GM12801 (cell line): Measurements from ENCODE around the gene CFLAR.

Source experiments
- TF ChIP-seq, protein P1 (sequence below): IDR thresholded peaks from one replicate; pipeline ENCODE4 v1.5.1; 2011; ENCODE audit warnings: control low read depth; ENCODE audit not compliant: insufficient read length; ENCODE audit errors: extremely low read depth

CFLAR gene

GRCh38 chr2:201197781-201198180 is 81.8 kb downstream of the CFLAR start:
- TF ChIP-seq, protein P1, sequence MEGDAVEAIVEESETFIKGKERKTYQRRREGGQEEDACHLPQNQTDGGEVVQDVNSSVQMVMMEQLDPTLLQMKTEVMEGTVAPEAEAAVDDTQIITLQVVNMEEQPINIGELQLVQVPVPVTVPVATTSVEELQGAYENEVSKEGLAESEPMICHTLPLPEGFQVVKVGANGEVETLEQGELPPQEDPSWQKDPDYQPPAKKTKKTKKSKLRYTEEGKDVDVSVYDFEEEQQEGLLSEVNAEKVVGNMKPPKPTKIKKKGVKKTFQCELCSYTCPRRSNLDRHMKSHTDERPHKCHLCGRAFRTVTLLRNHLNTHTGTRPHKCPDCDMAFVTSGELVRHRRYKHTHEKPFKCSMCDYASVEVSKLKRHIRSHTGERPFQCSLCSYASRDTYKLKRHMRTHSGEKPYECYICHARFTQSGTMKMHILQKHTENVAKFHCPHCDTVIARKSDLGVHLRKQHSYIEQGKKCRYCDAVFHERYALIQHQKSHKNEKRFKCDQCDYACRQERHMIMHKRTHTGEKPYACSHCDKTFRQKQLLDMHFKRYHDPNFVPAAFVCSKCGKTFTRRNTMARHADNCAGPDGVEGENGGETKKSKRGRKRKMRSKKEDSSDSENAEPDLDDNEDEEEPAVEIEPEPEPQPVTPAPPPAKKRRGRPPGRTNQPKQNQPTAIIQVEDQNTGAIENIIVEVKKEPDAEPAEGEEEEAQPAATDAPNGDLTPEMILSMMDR, result no peak

DNA sequence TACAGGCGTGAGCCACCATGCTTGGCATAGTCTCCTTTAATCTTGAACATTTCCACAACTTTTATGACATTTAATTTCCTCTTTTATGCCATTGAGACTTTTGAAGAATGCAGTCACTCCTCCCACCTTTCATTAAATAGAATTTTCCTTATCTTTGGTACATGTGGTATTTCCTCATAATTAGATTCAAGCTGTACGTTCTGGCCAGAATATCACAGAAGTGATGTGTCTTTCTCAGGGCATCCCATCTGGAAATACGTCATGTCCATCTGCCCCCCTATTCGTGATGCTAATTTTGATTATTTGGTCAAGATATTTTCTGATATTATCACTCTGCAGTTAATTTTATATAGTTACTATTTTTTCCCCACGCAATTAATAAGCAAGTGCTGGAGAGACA is 83.9 kb downstream of the CFLAR start:
- TF ChIP-seq, protein P1, result no peak

DNA sequence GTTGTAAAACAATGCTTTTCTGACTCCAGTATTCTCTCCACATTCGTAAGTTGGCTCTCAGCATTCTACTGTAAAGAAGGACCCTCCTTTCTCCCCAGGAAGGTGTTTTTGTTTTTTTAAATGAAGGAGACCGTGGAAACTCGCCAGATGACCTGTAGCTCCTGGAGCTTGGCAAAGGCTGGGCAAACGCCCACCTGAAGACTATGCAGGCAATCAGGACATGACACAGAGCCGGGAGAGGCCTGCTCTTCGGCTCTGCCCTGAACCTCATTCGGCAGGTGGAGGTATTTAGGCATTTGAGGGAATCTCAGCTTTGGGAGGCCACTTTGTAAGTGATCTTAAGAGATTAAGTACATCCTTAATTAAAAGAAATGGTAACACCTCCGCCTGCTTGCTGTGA is 84.4 kb downstream of the CFLAR start:
- TF ChIP-seq, protein P1, result no peak

- TF ChIP-seq, protein P1, result no peak
Observed at GRCh38 chr2:201201371-201201770, 85.4 kb downstream of the CFLAR start.

DNA sequence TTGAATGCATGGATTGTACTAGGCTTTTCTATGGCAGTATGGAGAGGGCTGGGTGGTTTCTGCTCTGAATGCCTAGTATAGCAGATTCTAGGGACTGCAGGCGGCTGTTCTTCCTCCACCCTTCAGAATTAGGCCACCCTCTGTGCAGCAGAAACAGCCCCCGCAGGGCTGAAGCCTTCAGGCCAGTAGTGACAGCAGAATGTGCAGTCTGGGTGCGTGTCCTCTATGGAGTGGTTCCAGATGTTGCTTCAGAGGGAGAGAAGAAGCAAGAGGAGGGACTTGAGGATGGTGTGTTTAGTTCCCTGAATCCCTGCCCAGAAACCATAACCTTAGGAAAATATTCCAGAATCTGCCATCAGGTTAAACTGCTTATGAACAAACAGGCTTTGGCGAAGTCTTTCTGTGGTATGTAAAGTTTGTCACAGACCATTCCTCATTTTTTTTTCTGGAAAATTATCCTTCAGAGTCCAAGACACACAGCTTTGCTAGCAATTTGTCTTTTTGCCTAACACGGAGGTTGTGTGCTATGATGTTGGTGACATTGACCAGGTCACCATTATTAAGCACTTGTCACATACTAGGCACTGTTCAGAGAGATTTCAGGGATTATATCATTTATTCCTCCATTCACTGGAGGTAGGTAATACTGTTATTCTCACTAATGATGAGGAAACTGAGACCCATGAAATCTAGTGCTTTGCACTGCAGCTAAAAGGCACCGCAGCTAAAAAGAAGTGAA is 88.1 kb downstream of the CFLAR start:
- TF ChIP-seq, protein P1, result no peak

GRCh38 chr2:201204655-201205514 is 88.9 kb downstream of the CFLAR start:
- TF ChIP-seq, protein P1, result no peak

GRCh38 chr2:201205515-201205849 is 89.5 kb downstream of the CFLAR start:
- TF ChIP-seq, protein P1, result no peak
